K562 (cell line): ENCODE measurements around the gene LRRC3C. TPM values are rescaled to one million over a fixed set of nuclear protein-coding genes. Genes with fewer than 3 reads are reported as not detected.
A peak's percentile ranks its signal among the peaks of the same experiment; 100 is the strongest.

Experiments used
- ATAC-seq: fragments of 200-7000 bp; cut with Tn5 transposase; 3 replicates; pipeline ENCODE4 v1.9.1; 2020; ENCODE audit warnings: moderate library complexity
- BruUV-seq: library from RNA; stranded (reverse); fragments of 400-500 nt; replicated peaks from 2 replicates; lab custom pipeline; 2021; lab: Mats Ljungman, UMichigan
- CTCF ChIA-PET: fragments of 300-600 bp; formaldehyde crosslinking; extraction: SDS; loops from one replicate; lab custom pipeline; 2021; ENCODE audit warnings: low intra/inter-chr PET ratio; lab: Yijun Ruan, JAX
- POLR2A ChIA-PET: fragments of 300-600, 350-650 bp; sonication (Branson Sonifier 250); formaldehyde crosslinking; extraction: SDS; loops from one replicate; lab custom pipeline; 2021; ENCODE audit warnings: antibody characterized with exemption, inconsistent platforms; lab: Yijun Ruan, JAX
- DNase-seq, 4 experiments: peaks; one replicate each; pipeline versions ENCODE4 v3.0.0 to v3.0.0-alpha.2; 2011 to 2018; ENCODE audit warnings: low spot score in 3 of 4, mixed read lengths in 3 of 4; ENCODE audit errors: extremely low read depth in 1 of 4
- FAIRE-seq: peaks from 2 replicates; lab custom pipeline; 2011; peaks lifted over from hg19 to GRCh38; lab: Jason Lieb, UNC
- H2AFZ ChIP-seq: 2 replicates; pipeline ENCODE4 v1.6.0; 2011; ENCODE audit warnings: low read depth, low read length, control low read depth, inconsistent platforms
- H3K27ac ChIP-seq: fragments of 200-600 bp; 3 replicates; pipeline ENCODE4 v1.8.0; 2011; ENCODE audit warnings: low read depth, mild to moderate bottlenecking, control low read depth, inconsistent platforms, low read length, moderate library complexity, mixed read lengths; ENCODE audit errors: extremely low read depth
- H3K27me3 ChIP-seq, 2 experiments: fragments of 300-600 bp in 1 of 2; 2 replicates in 1 of 2; 3 replicates in 1 of 2; pipeline versions ENCODE4 v1.6.0 to v1.8.0; 2011; ENCODE audit warnings: inconsistent platforms in 2 of 2, low read length in 2 of 2, mild to moderate bottlenecking in 1 of 2, mixed read lengths in 1 of 2, moderate library complexity in 1 of 2; ENCODE audit not compliant: control insufficient read depth in 2 of 2, insufficient read depth in 2 of 2
- H3K36me3 ChIP-seq: fragments of 300-600 bp; 3 replicates; pipeline ENCODE4 v1.8.0; 2011; ENCODE audit warnings: mild to moderate bottlenecking, low read length, inconsistent platforms; ENCODE audit not compliant: control insufficient read depth, insufficient read depth
- H3K4me1 ChIP-seq, 2 experiments: fragments of 200-600 bp in 1 of 2; replicated peaks in 1 of 2; 2 replicates in 1 of 2; 3 replicates in 1 of 2; pipeline versions ENCODE4 v1.5.1 to v1.8.0; 2011; ENCODE audit warnings: inconsistent platforms in 2 of 2, low read length in 2 of 2, mild to moderate bottlenecking in 1 of 2, mixed read lengths in 1 of 2, moderate library complexity in 1 of 2; ENCODE audit not compliant: control insufficient read depth in 2 of 2, insufficient read depth in 2 of 2
- H3K4me2 ChIP-seq: 2 replicates; pipeline ENCODE4 v1.6.1; 2011; ENCODE audit warnings: low read length, control low read depth, inconsistent platforms, mixed read lengths; ENCODE audit not compliant: insufficient read depth
- H3K4me3 ChIP-seq: fragments of 200-600 bp; sonication (generic), shearing (Covaris generic); 2 replicates; pipeline ENCODE4 v1.5.1; 2016; ENCODE audit warnings: control low read depth, inconsistent platforms
- H3K79me2 ChIP-seq: fragments of 200-600 bp; 3 replicates; pipeline ENCODE4 v1.8.0; 2011; ENCODE audit warnings: low read length, inconsistent platforms; ENCODE audit not compliant: control insufficient read depth, insufficient read depth
- H3K9ac ChIP-seq, 2 experiments: 2 replicates each; pipeline versions ENCODE4 v1.6.0 to v1.6.1; 2011; ENCODE audit warnings: low read depth in 2 of 2, low read length in 2 of 2, control low read depth in 1 of 2, inconsistent platforms in 1 of 2, mild to moderate bottlenecking in 1 of 2, mixed read lengths in 1 of 2; ENCODE audit not compliant: insufficient read depth in 1 of 2
- H3K9me1 ChIP-seq: one replicate; pipeline ENCODE4 v1.6.0; 2011; ENCODE audit warnings: inconsistent platforms, mild to moderate bottlenecking, low read length, moderate library complexity; ENCODE audit not compliant: control insufficient read depth, insufficient read depth
- H3K9me3 ChIP-seq: replicated peaks from 2 replicates; pipeline ENCODE4 v1.5.1; 2011; ENCODE audit warnings: low read depth, low read length, inconsistent platforms; ENCODE audit not compliant: control insufficient read depth, insufficient read depth
- H4K20me1 ChIP-seq: replicated peaks from 2 replicates; pipeline ENCODE4 v1.6.1; 2011; ENCODE audit warnings: low read length, inconsistent platforms, mixed read lengths; ENCODE audit not compliant: control insufficient read depth, insufficient read depth
- CTCF ChIP-seq, 3 experiments: IDR thresholded peaks in 2 of 3; conservative IDR thresholded peaks in 1 of 3; 2 replicates each; pipeline ENCODE4 v1.5.1; 2011 to 2012; ENCODE audit warnings: low read length in 3 of 3, mild to moderate bottlenecking in 3 of 3, control low read depth in 2 of 3, improper control_type of control experiment in 1 of 3, inconsistent platforms in 1 of 3, low read depth in 1 of 3, mixed read lengths in 1 of 3, moderate library complexity in 1 of 3; ENCODE audit not compliant: insufficient read depth in 2 of 3
- RAD21 ChIP-seq, 2 experiments: fragments of 250-450 bp in 1 of 2; fragments of 450-650 bp in 1 of 2; sonication (Bioruptor Pico) in 1 of 2; formaldehyde crosslinking in 1 of 2; IDR thresholded peaks in 1 of 2; conservative IDR thresholded peaks in 1 of 2; 2 replicates each; pipeline versions ENCODE4 v1.4.0 to v1.8.0; 2020 to 2022; ENCODE audit warnings: mild to moderate bottlenecking in 2 of 2, moderate library complexity in 1 of 2
- ZNF24 ChIP-seq: fragments of 450-650 bp; IDR thresholded peaks from 2 replicates; pipeline ENCODE4 v1.6.1; 2016
- WGBS: fragments of 100-300 bp; shearing (Covaris generic); methylation state at CpG from one replicate; pipeline ENCODE4 v1.1.6; 2016; ENCODE audit warnings: low coverage, mixed read lengths; ENCODE audit not compliant: insufficient coverage; ENCODE audit errors: missing lambda C conversion rate; 5-methylcytosine and 5-hydroxymethylcytosine counted together
- in situ Hi-C: fragments of 300-500 bp; cut with MboI; formaldehyde crosslinking; loops from 4 replicates; pipeline ENCODE4 v1.15.0; 2018; ENCODE audit warnings: inconsistent platforms, mixed read lengths
- intact Hi-C: fragments of 100-400 bp; cut with micrococcal nuclease; formaldehyde crosslinking; loops from 2 replicates; pipeline ENCODE4 v1.14.2; 2022
- polyA plus RNA-seq, 8 experiments: library from polyadenylated mRNA; depleted of rRNA in 4 of 8; stranded (reverse) in 5 of 8; unstranded in 3 of 8; fragments of >200 nt; fragmentation: Nextera tagmentation in 2 of 8; fragmentation: Illumina TruSeq in 1 of 8; extraction: Ambion mirVana in 2 of 8; extraction: Trizol in 1 of 8; gene quantifications; 2 replicates each; pipeline versions ENCODE4 v1.2.1 to v1.2.3, GENCODE V29; 2011 to 2014; ENCODE audit warnings: inconsistent platforms in 1 of 8, missing spikeins in 1 of 8
- total RNA-seq, 7 experiments: library from RNA; depleted of rRNA in 6 of 7; stranded (reverse); fragments of >200 nt in 6 of 7; fragmentation: Illumina TruSeq in 2 of 7; extraction: Trizol in 2 of 7; gene quantifications; 2 replicates each; pipeline versions ENCODE4 v1.2.1 to v1.2.3, GENCODE V29; 2011 to 2021; ENCODE audit warnings: low replicate concordance in 1 of 7
- TF ChIP-seq, protein P1 (sequence below): fragments of 450-650 bp; IDR thresholded peaks from 2 replicates; pipeline ENCODE4 v1.6.1; 2018; ENCODE audit not compliant: partially characterized antibody

LRRC3C gene
- total and polyA plus RNA-seq, 9 of the 15 experiments (the other 6 are each of a cell fraction or from before 2014, with no cell fraction given) = not detected

GRCh38 chr17:39974433-39974832, 46.9 kb downstream of the LRRC3C start:
- WGBS = 55% methylated on average over 5 of the region's 5 CpGs
- Histone ChIP-seq H3K9ac (peak overlapping the region in 1 of 2 experiments; percentile 65; a peak in 1 of 4 replicates), H3K9me3 (no peaks in the 10 kb centered on the region), H3K27ac (no peak overlapping the region), H3K36me3 (no peaks in the 10 kb centered on the region), H3K4me3 (no peak overlapping the region), H3K9me1 (no peaks in the 10 kb centered on the region), H3K4me1 (peaks cover 14 to 24% of the 10 kb centered on the region in 2 experiments), H2AFZ (peak overlapping the region; percentile 38), H3K79me2 (no peaks in the 10 kb centered on the region), H3K4me2 (no peak overlapping the region), H4K20me1 (no peaks in the 10 kb centered on the region), H3K27me3 (no peaks in the 10 kb centered on the region)
- FAIRE-seq (no peak), ATAC-seq (no peak), DNase-seq (no peak)
- BruUV-seq = no TSS peak
- ChIA-PET CTCF (interaction anchor here (0.6 kb wide), 1 partner anchor 58 kb away, joined by 3 read pairs; no protein-coding TSS in a partner anchor), POLR2A (interaction anchor here (0.6 to 2.6 kb wide), 3 partner anchors 12 to 943 kb away, joined by 3 to 10 read pairs (median 4); no protein-coding TSS in a partner anchor)
- in situ Hi-C loops (no loop called here), intact Hi-C loops (no loop called here)
- peak in 2 of 3 experiments; percentile 18 to 36; a peak in 2 of 6 replicates for TF ChIP-seq CTCF (IDR thresholded peaks at IDR 0.05 in 2 of 3, conservative IDR thresholded peaks at IDR 0.05 in 1 of 3; ENCODE audit: insufficient read depth in 2 of 3, low read depth in 1 of 3, low read length in 3 of 3)
- TF ChIP-seq RAD21 (CRISPR knock-in tag; conservative IDR thresholded peaks at IDR 0.05 in 1 of 2, IDR thresholded peaks at IDR 0.05 in 1 of 2) = peak in 1 of 2 experiments; percentile 15; a peak in 1 of 4 replicates
- TF ChIP-seq ZNF24 = no peak
- TF ChIP-seq, protein P1, sequence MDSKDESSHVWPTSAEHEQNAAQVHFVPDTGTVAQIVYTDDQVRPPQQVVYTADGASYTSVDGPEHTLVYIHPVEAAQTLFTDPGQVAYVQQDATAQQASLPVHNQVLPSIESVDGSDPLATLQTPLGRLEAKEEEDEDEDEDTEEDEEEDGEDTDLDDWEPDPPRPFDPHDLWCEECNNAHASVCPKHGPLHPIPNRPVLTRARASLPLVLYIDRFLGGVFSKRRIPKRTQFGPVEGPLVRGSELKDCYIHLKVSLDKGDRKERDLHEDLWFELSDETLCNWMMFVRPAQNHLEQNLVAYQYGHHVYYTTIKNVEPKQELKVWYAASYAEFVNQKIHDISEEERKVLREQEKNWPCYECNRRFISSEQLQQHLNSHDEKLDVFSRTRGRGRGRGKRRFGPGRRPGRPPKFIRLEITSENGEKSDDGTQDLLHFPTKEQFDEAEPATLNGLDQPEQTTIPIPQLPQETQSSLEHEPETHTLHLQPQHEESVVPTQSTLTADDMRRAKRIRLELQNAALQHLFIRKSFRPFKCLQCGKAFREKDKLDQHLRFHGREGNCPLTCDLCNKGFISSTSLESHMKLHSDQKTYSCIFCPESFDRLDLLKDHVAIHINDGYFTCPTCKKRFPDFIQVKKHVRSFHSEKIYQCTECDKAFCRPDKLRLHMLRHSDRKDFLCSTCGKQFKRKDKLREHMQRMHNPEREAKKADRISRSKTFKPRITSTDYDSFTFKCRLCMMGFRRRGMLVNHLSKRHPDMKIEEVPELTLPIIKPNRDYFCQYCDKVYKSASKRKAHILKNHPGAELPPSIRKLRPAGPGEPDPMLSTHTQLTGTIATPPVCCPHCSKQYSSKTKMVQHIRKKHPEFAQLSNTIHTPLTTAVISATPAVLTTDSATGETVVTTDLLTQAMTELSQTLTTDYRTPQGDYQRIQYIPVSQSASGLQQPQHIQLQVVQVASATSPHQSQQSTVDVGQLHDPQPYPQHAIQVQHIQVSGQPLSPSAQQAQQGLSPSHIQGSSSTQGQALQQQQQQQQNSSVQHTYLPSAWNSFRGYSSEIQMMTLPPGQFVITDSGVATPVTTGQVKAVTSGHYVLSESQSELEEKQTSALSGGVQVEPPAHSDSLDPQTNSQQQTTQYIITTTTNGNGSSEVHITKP = peak; percentile 36
